HTERT RPE-1 (cell line): ENCODE data around the gene CDX2.

Experiments used
- in situ Hi-C: fragments of 300-500 bp; cut with MboI; formaldehyde crosslinking; loops from 4 replicates; pipeline ENCODE4 v1.14.3; 2020; ENCODE audit warnings: low sequenced_read_pairs

The CDX2 gene

GRCh38 chr13:27979001-27979643 lies 10.0 kb upstream of the CDX2 start:
- in situ Hi-C loops, result no loop called here

- in situ Hi-C loops, result no loop called here
Measured at GRCh38 chr13:27978301-27978968, 9.3 kb upstream of the CDX2 start.

- in situ Hi-C loops, result no loop called here
Measured at GRCh38 chr13:27977476-27978300, 8.6 kb upstream of the CDX2 start.

GRCh38 chr13:27976362-27977091 lies 7.4 kb upstream of the CDX2 start:
- in situ Hi-C loops, result no loop called here

GRCh38 chr13:27975564-27976361 lies 6.6 kb upstream of the CDX2 start:
- in situ Hi-C loops, result no loop called here

GRCh38 chr13:27973961-27974662 lies 5.0 kb upstream of the CDX2 start:
- in situ Hi-C loops, result no loop called here

GRCh38 chr13:27973291-27973690 lies 4.2 kb upstream of the CDX2 start:
- in situ Hi-C loops, result no loop called here

GRCh38 chr13:27972478-27972820 lies 3.3 kb upstream of the CDX2 start:
- in situ Hi-C loops, result no loop called here

GRCh38 chr13:27971776-27972477 lies 2.8 kb upstream of the CDX2 start:
- in situ Hi-C loops, result no loop called here

GRCh38 chr13:27971236-27971645 lies 2.1 kb upstream of the CDX2 start:
- in situ Hi-C loops, result no loop called here

- in situ Hi-C loops, result no loop called here
Measured at GRCh38 chr13:27970382-27971235, 1.5 kb upstream of the CDX2 start.

GRCh38 chr13:27969866-27970229 lies 733 bp upstream of the CDX2 start:
- in situ Hi-C loops, result no loop called here

- in situ Hi-C loops, result no loop called here
Measured at GRCh38 chr13:27968316-27969081, 616 bp downstream of the CDX2 start.

- in situ Hi-C loops, result no loop called here
Measured at GRCh38 chr13:27967736-27968315, 1.3 kb downstream of the CDX2 start.

GRCh38 chr13:27967203-27967735 lies 1.8 kb downstream of the CDX2 start:
- in situ Hi-C loops, result no loop called here

GRCh38 chr13:27966641-27967202 lies 2.4 kb downstream of the CDX2 start:
- in situ Hi-C loops, result no loop called here
